HL-60/S4 treated with phorbol 12-myristate 13-acetate at 8.2 ng/mL for 4 days and 3 days (cell line): ENCODE results near the gene CHMP1A.

ENCODE experiments used
- in situ Hi-C: fragments of 300-500 bp; cut with MboI; formaldehyde crosslinking; loops from 2 replicates; pipeline ENCODE4 v1.15.0; 2022; ENCODE audit warnings: low sequenced_read_pairs

Gene CHMP1A

DNA sequence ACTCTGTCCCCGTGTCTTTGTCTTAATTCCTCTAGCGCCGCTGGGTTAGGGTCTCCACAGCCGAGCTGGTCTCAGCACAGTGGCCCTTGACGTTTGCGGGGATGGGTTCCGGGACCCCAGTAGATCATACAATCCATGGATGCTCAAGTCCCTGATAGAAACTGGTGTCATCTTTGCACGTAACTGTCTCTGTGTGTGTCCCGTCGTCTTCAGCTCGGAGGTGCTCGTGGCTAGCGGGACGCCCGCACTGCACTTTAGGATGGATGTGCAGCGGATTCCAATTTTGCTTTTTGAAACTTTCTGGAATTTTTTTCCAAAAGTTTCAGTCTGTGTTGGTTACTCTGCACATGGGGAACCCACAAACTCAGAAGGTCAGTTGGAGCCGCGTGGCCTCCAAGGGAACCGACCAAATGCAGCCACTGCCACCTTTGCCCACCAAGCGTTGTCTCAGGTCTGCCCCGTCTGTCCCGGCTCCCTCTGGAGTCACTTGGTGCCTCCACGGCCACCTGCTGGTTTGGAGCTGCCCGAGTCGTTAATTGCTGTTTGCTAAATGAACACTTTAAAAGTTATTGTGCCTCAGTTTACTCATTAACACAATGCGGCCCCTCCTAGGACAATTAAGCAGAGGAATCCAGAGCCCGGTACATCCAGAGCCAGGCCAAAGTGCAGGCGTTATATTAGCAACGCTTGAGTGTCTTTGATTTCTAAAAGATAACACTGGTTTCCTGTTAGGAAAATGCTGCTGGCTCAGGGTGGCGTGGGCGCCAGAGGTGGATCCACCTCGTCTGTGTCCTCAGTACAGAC is 49.4 kb downstream of the CHMP1A start:
- in situ Hi-C loops: no loop called here

DNA sequence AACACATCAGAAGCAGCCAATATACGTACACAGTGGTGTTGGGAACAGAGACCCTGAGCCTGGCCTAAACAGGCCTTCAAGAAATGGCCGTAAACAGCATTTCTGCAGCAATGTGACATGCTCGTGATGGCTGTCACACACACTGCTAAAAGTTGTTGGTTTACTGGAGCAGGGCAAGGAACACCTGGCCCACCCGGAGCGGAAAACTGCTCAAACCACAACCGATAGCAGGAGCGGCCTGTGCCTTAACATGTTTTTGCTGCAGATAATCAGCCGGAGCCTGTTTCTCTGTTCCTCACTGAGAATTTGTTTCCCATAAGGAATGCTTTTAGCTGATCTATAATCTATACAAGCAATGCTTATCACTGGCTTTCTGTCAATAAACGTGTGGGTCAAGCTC is 50.1 kb downstream of the CHMP1A start:
- in situ Hi-C loops: no loop called here

DNA sequence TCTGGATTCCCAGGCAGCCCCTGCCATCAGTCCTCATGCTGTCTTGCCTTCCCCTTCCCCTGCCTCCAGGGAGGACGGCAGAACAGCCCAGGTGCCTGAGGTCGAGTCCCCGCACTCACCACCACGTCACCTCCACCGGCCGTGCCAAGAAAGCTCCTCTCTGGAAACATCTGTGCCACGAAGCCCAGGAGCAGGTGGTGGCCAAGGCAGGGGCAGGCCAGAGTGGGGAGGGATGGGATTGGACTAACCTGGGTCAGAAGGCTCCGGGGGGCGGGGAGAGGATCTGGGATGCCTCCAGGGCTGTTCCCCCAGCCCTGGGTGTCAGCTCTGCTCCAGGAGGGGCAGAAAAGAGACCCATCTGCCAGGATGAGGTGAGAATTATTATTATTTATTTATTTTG is 51.5 kb downstream of the CHMP1A start:
- in situ Hi-C loops: no loop called here

DNA sequence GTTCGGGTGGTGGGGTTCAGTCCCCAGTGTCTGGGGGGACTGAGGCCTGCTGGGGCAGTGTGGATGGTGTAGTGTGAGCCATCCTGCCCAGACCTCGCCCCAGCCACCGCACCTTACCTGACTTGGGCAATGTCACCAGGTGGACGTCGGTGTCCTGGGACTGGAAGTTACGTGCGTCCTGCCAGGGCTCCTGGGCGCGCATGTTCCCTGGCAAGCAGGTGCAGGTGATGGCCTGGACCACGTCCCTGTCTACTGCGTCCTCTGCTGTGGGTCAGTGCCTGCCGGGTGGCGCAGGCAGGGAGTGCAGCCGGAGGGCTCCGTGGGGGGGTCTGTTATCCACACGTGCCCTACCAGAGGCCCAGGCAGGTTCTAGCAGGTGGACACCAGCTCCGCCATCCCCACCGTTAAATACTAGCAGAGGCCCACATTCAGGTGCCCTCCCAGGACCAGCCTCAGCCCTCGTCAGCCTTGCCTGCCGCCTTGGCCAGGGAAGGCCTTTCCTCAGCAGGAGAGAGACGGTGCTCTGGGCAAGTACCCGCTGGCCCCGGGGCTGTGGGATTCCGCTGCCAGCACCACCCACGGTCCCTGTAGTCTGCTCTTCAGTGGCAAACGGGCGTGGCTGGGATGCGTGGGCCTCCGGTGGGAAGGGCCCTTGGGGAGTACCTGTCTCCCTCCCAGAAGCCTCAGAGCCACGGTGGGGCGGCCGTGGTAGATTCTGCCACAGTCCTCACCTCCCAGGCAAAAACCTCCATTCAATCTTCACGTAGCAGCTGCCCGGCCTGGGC is 52.1 kb downstream of the CHMP1A start:
- in situ Hi-C loops: no loop called here

DNA sequence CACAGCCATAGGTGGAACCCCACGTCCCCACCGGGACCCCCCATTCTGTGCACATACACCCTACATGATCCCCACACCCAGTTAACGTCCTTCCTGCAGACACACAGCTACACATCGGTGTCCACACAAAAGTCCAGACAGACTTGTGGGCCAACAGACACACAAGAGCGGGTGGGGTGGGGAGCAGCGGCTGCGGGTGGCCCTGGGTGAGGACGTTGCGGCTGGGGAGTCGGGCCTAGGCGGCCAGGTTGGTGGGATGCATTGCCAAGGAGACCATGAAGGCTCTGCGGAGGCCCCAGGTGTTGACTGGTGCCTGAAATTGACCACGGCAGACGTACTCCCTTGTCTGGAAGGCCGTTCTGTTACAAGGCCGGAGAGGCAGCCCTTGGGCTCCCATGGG is 52.7 kb downstream of the CHMP1A start:
- in situ Hi-C loops: no loop called here

DNA sequence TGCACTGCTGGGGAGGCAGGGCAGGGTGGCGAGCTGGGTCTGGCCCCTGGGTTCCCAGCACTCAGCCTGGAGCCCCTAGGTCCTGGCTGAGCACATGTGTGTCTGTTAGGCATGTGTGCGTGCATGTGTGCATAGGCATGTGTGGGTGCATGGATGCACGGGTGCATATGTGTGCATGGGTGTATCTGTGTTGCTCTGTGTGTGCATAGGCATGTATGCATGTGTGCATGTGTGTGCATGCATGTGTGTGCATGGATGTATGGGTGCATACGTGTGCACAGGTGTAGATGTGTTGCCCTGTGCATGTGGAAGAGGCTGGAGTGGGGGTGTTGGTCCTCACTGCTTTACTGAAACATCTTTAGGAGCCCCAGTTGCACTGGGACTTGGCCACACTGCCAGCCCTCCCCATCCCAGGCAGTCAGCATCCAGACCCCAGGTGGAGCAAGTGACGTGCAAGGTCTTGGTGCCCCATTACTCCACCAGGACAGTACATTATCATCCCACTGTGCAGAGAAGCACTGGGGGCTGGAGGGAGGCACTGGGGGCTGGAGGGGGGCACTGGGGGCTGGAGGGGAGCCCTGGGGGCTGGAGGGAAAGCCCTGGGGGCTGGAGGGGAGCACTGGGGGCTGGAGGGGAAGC is 54.4 kb downstream of the CHMP1A start:
- in situ Hi-C loops: no loop called here

DNA sequence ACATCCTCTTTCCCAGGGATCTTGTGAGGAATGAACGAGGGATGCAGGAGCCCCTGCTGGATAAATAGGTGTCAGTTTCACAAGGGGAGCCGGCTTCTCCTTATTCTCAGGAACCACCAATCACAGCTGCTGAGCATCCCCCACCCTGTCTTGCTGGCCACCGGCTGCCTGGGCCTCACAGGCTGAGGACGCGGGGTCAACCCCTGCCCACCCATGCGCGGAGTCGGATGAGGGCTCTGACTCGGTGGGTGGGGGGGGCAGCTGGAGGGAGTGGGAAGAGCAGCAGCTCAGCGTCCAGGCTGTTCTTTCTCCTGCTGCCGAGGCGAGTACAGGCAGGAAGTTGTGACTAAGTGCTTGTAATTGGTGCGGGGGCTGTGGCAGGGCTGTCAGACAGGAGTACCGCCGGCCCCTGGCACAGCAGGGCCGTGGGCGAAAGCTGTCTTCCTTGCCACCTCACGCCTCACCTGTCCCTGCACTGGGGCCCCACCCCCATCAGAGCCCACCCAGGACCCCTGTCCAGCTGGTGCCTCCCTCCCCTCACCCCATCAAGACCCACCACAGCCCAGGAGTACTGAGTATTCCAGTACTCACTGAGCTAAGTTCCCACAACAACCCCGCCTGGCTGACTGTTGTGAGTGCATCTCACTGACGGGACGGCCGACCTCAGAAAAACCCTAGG is 55.1 kb downstream of the CHMP1A start:
- in situ Hi-C loops: no loop called here

DNA sequence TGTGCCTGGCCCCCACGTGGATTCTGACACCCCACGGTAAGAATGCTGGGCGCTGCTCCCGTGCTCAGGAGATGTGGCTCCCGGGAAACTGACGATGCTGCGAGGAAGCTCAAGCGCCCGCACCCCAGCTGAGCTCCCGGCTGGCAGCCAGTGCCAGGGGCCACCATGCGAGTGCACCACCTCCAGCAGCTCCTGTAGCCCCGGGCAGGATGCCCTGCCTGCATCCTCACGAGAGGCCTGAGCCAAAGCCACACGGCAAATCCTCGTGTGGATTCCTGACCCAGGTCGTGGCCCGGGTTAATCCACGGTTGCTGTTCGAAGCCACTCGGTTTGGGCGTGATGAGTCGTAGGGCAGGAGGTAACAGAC is 55.6 kb downstream of the CHMP1A start:
- in situ Hi-C loops: no loop called here

DNA sequence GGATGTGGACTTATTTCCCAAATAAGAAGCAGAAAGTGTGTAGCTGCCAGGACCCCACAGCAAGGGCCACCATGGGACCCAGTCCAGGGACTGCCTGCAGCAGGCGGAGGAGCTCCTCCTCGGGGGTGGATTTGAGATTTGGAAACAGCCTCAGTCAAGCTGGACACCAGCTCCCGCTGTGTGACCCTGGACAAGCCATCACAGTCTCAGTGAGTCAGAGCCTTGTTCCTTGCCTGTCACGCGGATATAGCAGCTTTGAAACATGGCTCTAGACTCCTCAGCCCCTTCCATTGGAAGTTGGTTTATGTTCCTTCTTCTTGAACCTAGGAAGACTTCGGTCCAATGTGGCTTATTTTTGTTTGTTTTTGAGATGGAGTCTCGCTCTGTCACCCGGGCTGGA is 56.6 kb downstream of the CHMP1A start:
- in situ Hi-C loops: no loop called here

DNA sequence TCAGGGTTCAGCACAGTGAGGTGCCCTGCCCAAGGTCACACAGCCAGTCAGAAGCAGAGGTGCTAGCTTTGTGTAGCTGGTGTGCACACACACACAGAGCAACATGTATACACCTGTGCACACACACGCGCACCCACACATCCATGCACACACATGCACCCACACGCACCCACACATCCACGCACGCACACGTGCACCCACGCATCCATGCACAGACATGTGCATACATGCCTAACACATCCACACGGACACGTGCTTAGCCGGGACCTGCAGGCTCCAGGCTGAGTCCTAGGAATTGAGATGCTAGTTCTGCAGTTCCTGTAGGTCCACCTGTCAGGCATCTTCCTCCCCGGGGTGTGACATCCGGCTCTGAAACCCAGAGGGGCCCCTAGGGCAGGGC is 57.1 kb downstream of the CHMP1A start:
- in situ Hi-C loops: no loop called here

DNA sequence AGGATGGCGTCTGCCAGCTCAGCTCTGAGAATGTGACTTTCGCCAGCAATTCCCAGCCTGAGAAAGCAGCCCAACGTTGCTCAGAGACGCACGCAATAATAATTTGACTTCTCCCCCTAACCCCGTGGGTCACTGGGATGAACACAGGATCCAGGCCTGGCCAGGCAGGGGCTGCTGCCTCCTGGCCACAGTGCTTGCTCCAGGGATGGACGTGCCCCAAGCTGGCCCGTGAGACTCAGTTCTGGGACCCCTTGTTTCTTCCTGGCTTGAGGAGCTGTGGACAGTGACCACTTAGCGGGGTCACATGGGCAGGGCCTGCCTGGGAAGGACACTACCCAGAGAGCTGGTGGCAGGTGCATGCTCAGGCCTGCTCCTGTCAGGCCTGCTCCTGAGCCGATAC is 57.6 kb downstream of the CHMP1A start:
- in situ Hi-C loops: no loop called here

DNA sequence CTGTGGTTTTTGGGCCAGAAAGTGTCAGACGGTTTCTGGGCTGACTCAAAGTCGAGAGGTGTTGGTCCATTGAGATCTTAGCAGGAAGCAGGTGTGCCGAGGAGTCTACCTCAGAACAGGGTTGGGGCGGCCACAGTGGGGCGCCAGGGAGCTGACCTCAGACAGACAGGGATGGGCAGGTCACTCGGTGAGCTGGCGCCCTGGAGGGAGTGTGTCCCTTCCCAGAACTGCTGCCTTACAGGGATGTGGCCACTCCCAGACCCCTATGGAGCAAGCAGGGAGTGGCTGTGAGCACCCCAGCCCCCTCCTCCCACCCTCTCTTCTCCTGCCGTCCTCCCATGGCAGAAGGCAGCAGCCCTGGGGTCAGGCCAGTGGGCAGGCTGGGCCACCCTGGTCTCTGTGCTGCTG is 58.1 kb downstream of the CHMP1A start:
- in situ Hi-C loops: no loop called here

DNA sequence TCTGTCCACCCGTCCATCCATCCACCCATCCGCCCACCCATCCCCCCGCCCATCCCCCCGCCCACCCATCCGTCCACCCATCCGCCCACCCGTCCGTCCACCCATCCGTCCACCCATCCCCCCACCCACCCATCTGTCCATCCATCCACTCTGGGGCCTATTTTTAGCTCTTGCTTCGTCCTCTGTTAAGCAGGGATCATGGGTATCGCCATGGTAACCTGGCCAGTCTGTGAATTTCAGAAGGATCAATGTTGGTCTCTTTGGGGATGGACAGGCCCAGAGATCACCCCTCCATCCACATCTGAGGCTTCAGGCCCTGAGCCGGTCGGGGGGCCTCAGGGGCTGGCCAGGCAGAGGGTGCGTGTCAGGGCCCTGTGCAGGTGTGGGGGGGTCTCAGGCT is 59.3 kb downstream of the CHMP1A start:
- in situ Hi-C loops: no loop called here

DNA sequence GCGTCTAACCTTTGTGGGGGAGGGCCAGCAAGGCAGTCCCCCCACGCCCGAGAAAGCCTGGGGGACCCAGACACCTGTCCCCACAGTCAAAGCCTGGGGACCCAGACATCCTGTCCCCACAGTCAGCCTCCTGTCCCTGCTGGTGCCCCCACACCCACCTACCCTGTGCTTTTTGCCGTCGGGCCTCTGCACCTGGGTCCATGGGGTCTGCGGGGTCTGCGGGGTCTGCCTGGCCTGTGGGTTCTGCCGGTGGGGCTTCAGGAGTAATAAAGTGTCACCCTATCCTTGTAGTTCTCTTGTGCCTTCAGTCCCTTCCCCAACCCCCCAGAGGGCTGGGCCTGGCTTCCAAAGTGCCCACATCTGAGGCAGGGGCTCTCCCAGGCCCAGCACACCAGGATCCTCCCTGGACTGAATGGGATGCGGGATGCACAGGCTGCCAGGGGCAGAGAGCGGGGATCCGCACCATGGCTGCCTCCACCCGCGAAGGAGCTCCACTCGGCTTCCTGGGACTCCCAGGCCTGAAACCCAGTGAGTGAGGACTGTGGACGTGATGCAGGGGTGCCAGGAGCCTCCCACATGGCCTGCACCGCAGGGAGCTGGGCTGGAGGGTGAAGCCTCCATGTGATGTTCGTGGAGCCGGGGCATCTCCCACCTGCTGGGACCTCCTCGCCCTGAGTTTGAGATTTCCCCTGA is 60.4 kb downstream of the CHMP1A start:
- in situ Hi-C loops: no loop called here

DNA sequence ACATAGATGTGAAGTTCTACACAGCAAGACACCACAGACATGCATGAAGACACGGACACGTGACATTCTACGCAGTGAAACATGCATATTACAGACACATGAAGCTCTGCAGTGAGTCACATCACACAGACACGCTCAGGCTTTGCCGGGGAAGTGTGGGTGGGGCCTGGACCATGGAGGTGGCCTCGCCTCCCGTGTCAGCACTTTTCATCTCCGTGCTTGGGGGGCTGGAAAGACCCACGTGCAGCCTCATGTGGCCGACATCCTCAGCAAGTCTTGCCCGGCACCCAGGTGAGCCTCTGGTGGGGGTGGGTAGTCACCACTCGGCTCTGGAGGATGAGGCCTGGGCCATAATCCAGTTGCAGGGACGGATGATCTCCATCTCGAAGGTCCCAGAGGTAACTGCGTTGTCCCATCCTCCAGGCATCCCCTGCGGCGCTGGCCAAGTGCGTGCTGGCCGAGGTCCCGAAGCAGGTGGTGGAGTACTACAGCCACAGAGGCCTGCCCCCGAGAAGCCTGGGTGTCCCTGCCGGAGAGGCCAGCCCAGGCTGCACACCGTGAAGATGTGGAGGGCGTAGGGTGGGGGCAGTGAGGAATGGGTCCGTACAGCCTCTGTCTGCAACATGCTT is 61.3 kb downstream of the CHMP1A start:
- in situ Hi-C loops: no loop called here

DNA sequence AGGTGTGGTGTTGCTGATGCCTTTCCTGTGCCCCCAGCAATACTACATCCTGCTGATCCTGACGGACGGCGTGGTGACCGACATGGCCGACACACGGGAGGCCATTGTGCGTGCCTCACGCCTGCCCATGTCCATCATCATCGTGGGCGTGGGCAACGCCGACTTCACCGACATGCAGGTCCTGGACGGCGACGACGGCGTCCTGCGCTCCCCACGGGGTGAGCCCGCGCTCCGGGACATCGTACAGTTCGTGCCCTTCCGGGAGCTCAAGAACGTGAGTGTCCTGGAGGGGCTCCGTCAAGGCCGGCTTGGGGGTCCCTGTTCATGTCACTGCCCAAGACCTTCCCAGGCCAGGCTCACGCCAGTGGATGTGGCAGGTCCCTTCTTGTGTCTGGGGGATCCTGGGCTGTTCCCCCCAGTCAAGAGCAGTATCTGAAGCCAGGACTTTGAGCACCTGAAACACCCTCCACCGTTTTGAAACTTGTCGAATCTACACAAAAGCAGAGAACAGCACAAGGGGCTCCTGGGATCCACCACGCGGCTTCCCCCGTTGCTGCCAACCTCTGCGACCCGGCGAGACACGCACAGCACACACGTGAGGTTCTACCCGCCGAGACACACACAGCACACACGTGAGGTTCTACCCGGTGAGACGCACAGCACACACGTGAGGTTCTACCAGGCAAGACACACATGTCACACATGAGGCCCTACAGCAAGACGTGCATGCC is 62.0 kb downstream of the CHMP1A start:
- in situ Hi-C loops: no loop called here
